ENCODE measurements around the gene BRD2.

DNA sequence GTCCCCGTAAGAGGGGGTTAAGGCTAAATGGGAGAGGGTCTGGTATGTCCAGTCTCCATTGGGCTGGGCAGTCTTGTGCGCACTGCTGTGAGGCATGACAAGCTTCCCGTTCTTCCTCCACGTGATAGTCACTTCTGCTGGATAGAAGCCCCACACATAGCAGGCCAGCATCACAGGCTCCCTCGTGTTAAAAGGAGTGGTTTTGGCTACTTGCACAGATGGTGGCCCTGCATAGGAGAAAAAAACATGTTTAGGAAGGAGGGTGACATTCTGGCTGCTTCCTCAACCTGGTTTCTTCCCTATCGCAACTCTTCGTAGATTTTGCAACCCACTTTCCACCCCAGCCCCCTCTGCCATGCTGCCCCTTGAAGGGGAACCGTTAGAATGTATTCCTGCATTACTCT, 31.2 kb upstream of the BRD2 start:
- TF ChIP-seq, protein P1, sequence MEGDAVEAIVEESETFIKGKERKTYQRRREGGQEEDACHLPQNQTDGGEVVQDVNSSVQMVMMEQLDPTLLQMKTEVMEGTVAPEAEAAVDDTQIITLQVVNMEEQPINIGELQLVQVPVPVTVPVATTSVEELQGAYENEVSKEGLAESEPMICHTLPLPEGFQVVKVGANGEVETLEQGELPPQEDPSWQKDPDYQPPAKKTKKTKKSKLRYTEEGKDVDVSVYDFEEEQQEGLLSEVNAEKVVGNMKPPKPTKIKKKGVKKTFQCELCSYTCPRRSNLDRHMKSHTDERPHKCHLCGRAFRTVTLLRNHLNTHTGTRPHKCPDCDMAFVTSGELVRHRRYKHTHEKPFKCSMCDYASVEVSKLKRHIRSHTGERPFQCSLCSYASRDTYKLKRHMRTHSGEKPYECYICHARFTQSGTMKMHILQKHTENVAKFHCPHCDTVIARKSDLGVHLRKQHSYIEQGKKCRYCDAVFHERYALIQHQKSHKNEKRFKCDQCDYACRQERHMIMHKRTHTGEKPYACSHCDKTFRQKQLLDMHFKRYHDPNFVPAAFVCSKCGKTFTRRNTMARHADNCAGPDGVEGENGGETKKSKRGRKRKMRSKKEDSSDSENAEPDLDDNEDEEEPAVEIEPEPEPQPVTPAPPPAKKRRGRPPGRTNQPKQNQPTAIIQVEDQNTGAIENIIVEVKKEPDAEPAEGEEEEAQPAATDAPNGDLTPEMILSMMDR (conservative IDR thresholded peaks at IDR 0.05) = no peak
- TF ChIP-seq ZFX (IDR thresholded peaks at IDR 0.05) = no peak

Measured in C4-2B (cell line).